ENCODE results near the gene SUSD1.
A peak's percentile ranks its signal among the peaks of the same experiment; 100 is the strongest.

The SUSD1 gene

GRCh38 chr9:112112519-112112918 is 62.6 kb downstream of the SUSD1 start:
- peak; percentile 67 for DNase-seq (ENCODE audit: low read depth)
- Histone ChIP-seq H3K9ac (ENCODE audit: low read length) (no peak overlapping the region), H3K4me1 (ENCODE audit: control insufficient read depth, insufficient read depth, low read length) (peaks cover 5% of the 10 kb centered on the region), H3K36me3 (ENCODE audit: control insufficient read depth, insufficient read depth, low read length, severe bottlenecking) (peaks cover 3% of the 10 kb centered on the region), H3K9me3 (ENCODE audit: control insufficient read depth, low read length) (no peaks in the 10 kb centered on the region), H3K4me3 (ENCODE audit: low read length) (no peak overlapping the region), H3K27me3 (replicated peaks; ENCODE audit: control insufficient read depth, insufficient read depth, low read length) (no peaks in the 10 kb centered on the region)

GRCh38 chr9:112111461-112111860 is 63.6 kb downstream of the SUSD1 start:
- peaks cover 5% of the 10 kb centered on the region for H3K4me1 ChIP-seq (ENCODE audit: control insufficient read depth, insufficient read depth, low read length)
- no peaks in the 10 kb centered on the region for H3K9me3 ChIP-seq (ENCODE audit: control insufficient read depth, low read length)
- no peak for DNase-seq (ENCODE audit: low read depth)
- H3K9ac ChIP-seq (ENCODE audit: low read length) = no peak overlapping the region
- H3K4me3 ChIP-seq (ENCODE audit: low read length) = no peak overlapping the region
- H3K36me3 ChIP-seq (ENCODE audit: control insufficient read depth, insufficient read depth, low read length, severe bottlenecking) = peaks cover 3% of the 10 kb centered on the region
- H3K27me3 ChIP-seq (replicated peaks; ENCODE audit: control insufficient read depth, insufficient read depth, low read length) = no peaks in the 10 kb centered on the region

- Histone ChIP-seq H3K4me1 (ENCODE audit: control insufficient read depth, insufficient read depth, low read length) (peaks cover 5% of the 10 kb centered on the region), H3K9me3 (ENCODE audit: control insufficient read depth, low read length) (no peaks in the 10 kb centered on the region), H3K9ac (ENCODE audit: low read length) (no peak overlapping the region), H3K27me3 (replicated peaks; ENCODE audit: control insufficient read depth, insufficient read depth, low read length) (no peaks in the 10 kb centered on the region), H3K4me3 (ENCODE audit: low read length) (no peak overlapping the region), H3K36me3 (ENCODE audit: control insufficient read depth, insufficient read depth, low read length, severe bottlenecking) (peaks cover 3% of the 10 kb centered on the region)
- DNase-seq (ENCODE audit: low read depth) = no peak
These were observed 64.4 kb downstream of the SUSD1 start for GRCh38 chr9:112110777-112111113.

DNA sequence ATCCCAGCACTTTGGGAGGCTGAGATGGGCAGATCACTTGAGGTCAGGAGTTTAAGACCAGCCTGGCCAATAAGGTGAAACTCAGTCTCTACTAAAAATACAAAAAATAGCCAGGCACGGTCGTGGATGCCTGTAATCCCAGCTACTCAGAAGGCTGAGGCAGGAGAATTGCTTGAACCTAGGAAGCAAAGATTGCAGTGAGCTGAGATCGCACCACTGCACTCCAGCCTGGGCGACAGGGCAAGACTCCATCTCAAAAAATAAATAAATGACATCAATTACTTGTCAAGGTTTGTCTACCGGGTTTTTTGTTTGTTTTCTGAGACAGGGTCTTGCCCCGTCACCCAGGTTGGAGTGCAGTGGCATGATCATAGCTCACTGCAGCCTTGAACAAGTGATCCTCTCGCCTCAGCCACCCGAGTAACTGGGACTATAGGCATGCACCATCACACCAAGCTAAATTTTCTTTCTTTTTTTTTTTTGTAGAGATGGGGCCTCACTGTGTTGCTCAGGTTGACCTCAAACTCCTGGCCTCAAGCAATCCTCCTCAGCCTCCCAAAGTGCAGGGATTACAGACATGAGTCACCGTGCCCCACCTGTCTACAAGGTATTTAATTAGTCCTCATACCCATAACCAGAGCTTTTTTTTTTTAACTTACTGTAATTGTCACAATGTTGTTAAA is 64.9 kb downstream of the SUSD1 start:
- no peak for DNase-seq (ENCODE audit: low read depth)
- peaks cover 3% of the 10 kb centered on the region for H3K36me3 ChIP-seq (ENCODE audit: control insufficient read depth, insufficient read depth, low read length, severe bottlenecking)
- H3K9ac ChIP-seq (ENCODE audit: low read length) = no peak overlapping the region
- no peaks in the 10 kb centered on the region for H3K9me3 ChIP-seq (ENCODE audit: control insufficient read depth, low read length)
- no peak overlapping the region for H3K4me3 ChIP-seq (ENCODE audit: low read length)
- peaks cover 5% of the 10 kb centered on the region for H3K4me1 ChIP-seq (ENCODE audit: control insufficient read depth, insufficient read depth, low read length)
- no peaks in the 10 kb centered on the region for H3K27me3 ChIP-seq (replicated peaks; ENCODE audit: control insufficient read depth, insufficient read depth, low read length)

GRCh38 chr9:112104901-112105300 is 70.2 kb downstream of the SUSD1 start:
- no peak for DNase-seq (ENCODE audit: low read depth)
- no peak overlapping the region for H3K4me3 ChIP-seq (ENCODE audit: low read length)
- no peaks in the 10 kb centered on the region for H3K4me1 ChIP-seq (ENCODE audit: control insufficient read depth, insufficient read depth, low read length)
- no peaks in the 10 kb centered on the region for H3K36me3 ChIP-seq (ENCODE audit: control insufficient read depth, insufficient read depth, low read length, severe bottlenecking)
- no peak overlapping the region for H3K9ac ChIP-seq (ENCODE audit: low read length)
- no peaks in the 10 kb centered on the region for H3K27me3 ChIP-seq (replicated peaks; ENCODE audit: control insufficient read depth, insufficient read depth, low read length)
- H3K9me3 ChIP-seq (ENCODE audit: control insufficient read depth, low read length) = no peaks in the 10 kb centered on the region

GRCh38 chr9:112104401-112104800 is 70.7 kb downstream of the SUSD1 start:
- Histone ChIP-seq H3K36me3 (ENCODE audit: control insufficient read depth, insufficient read depth, low read length, severe bottlenecking) (no peaks in the 10 kb centered on the region), H3K4me1 (ENCODE audit: control insufficient read depth, insufficient read depth, low read length) (no peaks in the 10 kb centered on the region), H3K4me3 (ENCODE audit: low read length) (no peak overlapping the region), H3K27me3 (replicated peaks; ENCODE audit: control insufficient read depth, insufficient read depth, low read length) (no peaks in the 10 kb centered on the region), H3K9ac (ENCODE audit: low read length) (no peak overlapping the region), H3K9me3 (ENCODE audit: control insufficient read depth, low read length) (no peaks in the 10 kb centered on the region)
- DNase-seq (ENCODE audit: low read depth) = no peak

GRCh38 chr9:112103405-112103804 is 71.7 kb downstream of the SUSD1 start:
- no peak for DNase-seq (ENCODE audit: low read depth)
- H3K9ac ChIP-seq (ENCODE audit: low read length) = no peak overlapping the region
- H3K9me3 ChIP-seq (ENCODE audit: control insufficient read depth, low read length) = no peaks in the 10 kb centered on the region
- H3K36me3 ChIP-seq (ENCODE audit: control insufficient read depth, insufficient read depth, low read length, severe bottlenecking) = no peaks in the 10 kb centered on the region
- H3K27me3 ChIP-seq (replicated peaks; ENCODE audit: control insufficient read depth, insufficient read depth, low read length) = no peaks in the 10 kb centered on the region
- no peak overlapping the region for H3K4me3 ChIP-seq (ENCODE audit: low read length)
- H3K4me1 ChIP-seq (ENCODE audit: control insufficient read depth, insufficient read depth, low read length) = no peaks in the 10 kb centered on the region

GRCh38 chr9:112097712-112098688 is 77.1 kb downstream of the SUSD1 start:
- no peak overlapping the region for H3K4me3 ChIP-seq (ENCODE audit: low read length)
- no peaks in the 10 kb centered on the region for H3K9me3 ChIP-seq (ENCODE audit: control insufficient read depth, low read length)
- H3K27me3 ChIP-seq (replicated peaks; ENCODE audit: control insufficient read depth, insufficient read depth, low read length) = no peaks in the 10 kb centered on the region
- no peaks in the 10 kb centered on the region for H3K4me1 ChIP-seq (ENCODE audit: control insufficient read depth, insufficient read depth, low read length)
- no peaks in the 10 kb centered on the region for H3K36me3 ChIP-seq (ENCODE audit: control insufficient read depth, insufficient read depth, low read length, severe bottlenecking)
- H3K9ac ChIP-seq (ENCODE audit: low read length) = no peak overlapping the region
- peak; percentile 91 for DNase-seq (ENCODE audit: low read depth)

DNA sequence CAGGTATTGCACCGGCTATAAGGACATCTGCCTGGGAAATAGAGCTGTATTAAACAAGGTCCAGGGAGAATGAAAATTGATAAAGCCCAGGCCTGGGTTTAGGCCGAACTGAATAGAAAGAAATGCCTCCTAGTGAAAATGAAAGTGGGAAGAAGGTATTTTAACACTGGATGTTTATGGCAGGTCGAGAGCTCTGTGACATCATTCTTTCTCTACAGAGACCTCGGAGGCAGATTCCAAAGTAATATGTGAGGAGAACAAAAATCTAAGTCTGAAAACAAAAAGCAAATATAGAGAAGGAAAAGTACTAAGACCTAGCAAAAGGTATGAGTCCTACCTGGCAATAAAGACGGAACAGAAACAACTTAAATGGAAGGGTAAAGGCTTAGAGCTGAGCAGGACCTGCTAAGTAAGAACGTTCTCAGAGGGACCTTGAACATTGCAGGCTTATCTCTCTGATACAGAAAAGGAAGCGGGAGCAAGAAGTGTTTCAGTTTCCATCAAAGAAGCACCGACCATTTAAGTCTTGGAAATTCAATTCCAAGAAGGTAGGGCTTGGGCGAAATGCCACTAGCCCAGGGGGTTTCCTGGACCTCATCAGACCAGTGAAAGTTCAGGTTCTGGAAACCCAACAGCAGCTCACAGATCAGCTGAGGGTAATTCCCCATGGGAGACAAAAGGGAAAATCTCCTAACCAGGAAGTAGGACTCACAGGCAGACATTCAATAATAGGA is 80.0 kb downstream of the SUSD1 start:
- Histone ChIP-seq H3K4me1 (ENCODE audit: control insufficient read depth, insufficient read depth, low read length) (no peaks in the 10 kb centered on the region), H3K4me3 (ENCODE audit: low read length) (no peak overlapping the region), H3K36me3 (ENCODE audit: control insufficient read depth, insufficient read depth, low read length, severe bottlenecking) (no peaks in the 10 kb centered on the region), H3K9ac (ENCODE audit: low read length) (no peak overlapping the region), H3K9me3 (ENCODE audit: control insufficient read depth, low read length) (no peaks in the 10 kb centered on the region), H3K27me3 (replicated peaks; ENCODE audit: control insufficient read depth, insufficient read depth, low read length) (no peaks in the 10 kb centered on the region)
- no peak for DNase-seq (ENCODE audit: low read depth)

DNA sequence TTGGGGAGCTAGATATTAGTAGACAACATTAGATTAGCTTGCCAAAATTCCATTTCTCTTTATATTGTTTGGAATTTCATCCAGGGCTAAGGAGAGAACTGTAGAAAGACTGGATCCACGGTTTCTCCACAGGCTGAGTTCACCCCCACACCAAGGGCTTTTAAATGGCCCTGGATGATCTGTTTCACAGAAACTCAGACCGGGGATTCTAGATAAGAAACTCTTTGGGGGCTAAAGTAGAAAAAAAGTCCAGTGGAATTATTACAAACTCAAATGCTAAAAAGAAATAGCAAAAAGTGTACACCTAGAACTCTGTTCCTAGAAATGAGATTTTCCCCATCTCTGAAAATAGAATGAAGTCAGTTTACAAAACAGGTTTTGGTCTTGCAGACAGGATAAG is 80.9 kb downstream of the SUSD1 start:
- H3K4me1 ChIP-seq (ENCODE audit: control insufficient read depth, insufficient read depth, low read length) = no peaks in the 10 kb centered on the region
- no peaks in the 10 kb centered on the region for H3K27me3 ChIP-seq (replicated peaks; ENCODE audit: control insufficient read depth, insufficient read depth, low read length)
- no peaks in the 10 kb centered on the region for H3K9me3 ChIP-seq (ENCODE audit: control insufficient read depth, low read length)
- H3K9ac ChIP-seq (ENCODE audit: low read length) = no peak overlapping the region
- no peak for DNase-seq (ENCODE audit: low read depth)
- no peaks in the 10 kb centered on the region for H3K36me3 ChIP-seq (ENCODE audit: control insufficient read depth, insufficient read depth, low read length, severe bottlenecking)
- no peak overlapping the region for H3K4me3 ChIP-seq (ENCODE audit: low read length)

DNA sequence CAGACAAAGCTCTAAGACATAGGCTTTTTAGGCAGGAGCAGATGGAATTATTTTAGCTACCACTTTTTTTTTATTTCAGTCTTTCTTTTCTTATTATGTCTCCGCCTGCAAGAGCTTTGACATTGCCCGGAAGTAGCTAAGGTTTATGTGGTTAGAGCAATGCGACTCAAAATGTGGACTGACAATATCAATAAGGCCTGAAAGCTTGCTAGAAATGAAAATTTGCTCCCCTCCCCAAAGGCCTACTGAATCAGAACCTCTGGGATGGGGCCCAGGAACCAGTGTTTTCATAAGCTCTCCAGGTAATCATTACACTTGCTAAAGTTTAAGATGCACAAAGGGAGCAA is 81.3 kb downstream of the SUSD1 start:
- no peaks in the 10 kb centered on the region for H3K9me3 ChIP-seq (ENCODE audit: control insufficient read depth, low read length)
- H3K4me3 ChIP-seq (ENCODE audit: low read length) = no peak overlapping the region
- no peaks in the 10 kb centered on the region for H3K27me3 ChIP-seq (replicated peaks; ENCODE audit: control insufficient read depth, insufficient read depth, low read length)
- H3K36me3 ChIP-seq (ENCODE audit: control insufficient read depth, insufficient read depth, low read length, severe bottlenecking) = no peaks in the 10 kb centered on the region
- DNase-seq (ENCODE audit: low read depth) = no peak
- no peak overlapping the region for H3K9ac ChIP-seq (ENCODE audit: low read length)
- H3K4me1 ChIP-seq (ENCODE audit: control insufficient read depth, insufficient read depth, low read length) = no peaks in the 10 kb centered on the region

All from adipocyte (in vitro differentiated cells).